ENCODE data around the gene PSG11.
"Not testable (repeated sequence)": the region's sequence is repeated elsewhere in the genome, so short reads cannot be mapped to it uniquely, and the experiment has no call there.

GRCh38 chr19:43031645-43032044 is 5.4 kb upstream of the PSG11 start:
- not testable (repeated sequence) for TF ChIP-seq CTCF, POLR2A (IDR thresholded peaks at IDR 0.05)
